HepG2 (cell line): ENCODE measurements around the gene HSPA1L. TPM values are rescaled to one million over a fixed set of nuclear protein-coding genes. Genes with fewer than 3 reads are reported as not detected.

ENCODE experiments used
- ATAC-seq: fragments of 200-7000 bp; cut with Tn5 transposase; 3 replicates; pipeline ENCODE4 v1.9.1; 2020; ENCODE audit warnings: mild to moderate bottlenecking, moderate library complexity
- BruUV-seq: library from RNA; stranded (reverse); fragments of 400-500 nt; replicated peaks from 2 replicates; lab custom pipeline; 2021; lab: Mats Ljungman, UMichigan
- CTCF ChIA-PET: fragments of 300-600 bp; formaldehyde crosslinking; extraction: SDS; loops from one replicate; lab custom pipeline; 2021; ENCODE audit warnings: low total read pairs, inconsistent platforms, low intra/inter-chr PET ratio; lab: Yijun Ruan, JAX
- POLR2A ChIA-PET: fragments of 350-600 bp; sonication (Branson Sonifier 250); formaldehyde crosslinking; loops from one replicate; lab custom pipeline; 2020; ENCODE audit warnings: antibody characterized with exemption, inconsistent platforms; lab: Yijun Ruan, JAX
- DNase-seq: peaks from one replicate; pipeline ENCODE4 v3.0.0-alpha.2; 2015; ENCODE audit warnings: low spot score
- FAIRE-seq: peaks from 3 replicates; lab custom pipeline; 2011; peaks lifted over from hg19 to GRCh38; lab: Jason Lieb, UNC
- H2AFZ ChIP-seq: one replicate; pipeline ENCODE4 v1.6.1; 2011; ENCODE audit warnings: low read length, inconsistent platforms
- H3K27ac ChIP-seq: fragments of 300-600 bp; 3 replicates; pipeline ENCODE4 v1.8.0; 2011; ENCODE audit warnings: mixed run types, mild to moderate bottlenecking, mixed read lengths, low read length, inconsistent platforms; ENCODE audit not compliant: insufficient read depth; ENCODE audit errors: extremely low read length
- H3K27me3 ChIP-seq, 2 experiments: fragments of 200-600 bp in 1 of 2; 2 replicates in 1 of 2; 3 replicates in 1 of 2; pipeline versions ENCODE4 v1.6.0 to v1.8.0; 2011; ENCODE audit warnings: low read length in 2 of 2, mild to moderate bottlenecking in 2 of 2, moderate library complexity in 2 of 2, inconsistent platforms in 1 of 2; ENCODE audit not compliant: insufficient read depth in 2 of 2, control insufficient read depth in 1 of 2
- H3K36me3 ChIP-seq, 2 experiments: fragments of 200-600 bp in 1 of 2; replicated peaks in 1 of 2; 2 replicates in 1 of 2; 3 replicates in 1 of 2; pipeline versions ENCODE4 v1.5.1 to v1.8.0; 2011; ENCODE audit warnings: low read length in 2 of 2, inconsistent platforms in 1 of 2; ENCODE audit not compliant: insufficient read depth in 2 of 2, control insufficient read depth in 1 of 2
- H3K4me1 ChIP-seq: 2 replicates; pipeline ENCODE4 v1.5.1; 2012; ENCODE audit warnings: low read length, inconsistent platforms; ENCODE audit not compliant: insufficient read depth
- H3K4me2 ChIP-seq: 2 replicates; pipeline ENCODE4 v1.6.0; 2011; ENCODE audit warnings: low read depth, low read length, inconsistent platforms
- H3K4me3 ChIP-seq, 3 experiments: fragments of 200-600 bp in 1 of 3; sonication (generic), shearing (Covaris generic) in 1 of 3; replicated peaks in 1 of 3; 2 replicates each; pipeline ENCODE4 v1.5.1; 2011 to 2016; ENCODE audit warnings: low read length in 3 of 3, inconsistent platforms in 2 of 3, low read depth in 2 of 3, mild to moderate bottlenecking in 2 of 3, control low read depth in 1 of 3, mixed read lengths in 1 of 3; ENCODE audit not compliant: insufficient read depth in 1 of 3
- H3K79me2 ChIP-seq: one replicate; pipeline ENCODE4 v1.6.1; 2011; ENCODE audit warnings: low read length, inconsistent platforms; ENCODE audit not compliant: insufficient read depth
- H3K9ac ChIP-seq: 2 replicates; pipeline ENCODE4 v1.6.0; 2011; ENCODE audit warnings: mild to moderate bottlenecking, low read depth, low read length, inconsistent platforms; ENCODE audit not compliant: insufficient read depth
- H3K9me3 ChIP-seq: 2 replicates; pipeline ENCODE4 v1.5.1; 2012; ENCODE audit warnings: mild to moderate bottlenecking, low read length
- H4K20me1 ChIP-seq: 2 replicates; pipeline ENCODE4 v1.6.0; 2011; ENCODE audit warnings: inconsistent platforms, mild to moderate bottlenecking, low read length, moderate library complexity; ENCODE audit not compliant: insufficient read depth
- HES4 ChIP-seq: sonication (generic); formaldehyde crosslinking; IDR thresholded peaks from 2 replicates; pipeline ENCODE4 v1.9.0; 2021; ENCODE audit warnings: mild to moderate bottlenecking, missing genetic modification reagents, borderline replicate concordance
- HMG20B ChIP-seq: conservative IDR thresholded peaks from 2 replicates; pipeline ENCODE4 v1.6.1; 2016; ENCODE audit warnings: missing genetic modification reagents, missing compliant biosample characterization
- HNF1A ChIP-seq, 2 experiments: sonication (generic) in 1 of 2; formaldehyde crosslinking in 1 of 2; IDR thresholded peaks; 2 replicates each; pipeline versions ENCODE4 v1.4.0 to v1.6.1; 2016 to 2020; ENCODE audit warnings: borderline replicate concordance in 1 of 2, low read depth in 1 of 2, mild to moderate bottlenecking in 1 of 2, missing genetic modification reagents in 1 of 2
- NR2F1 ChIP-seq, 2 experiments: fragments of 450-650 bp in 1 of 2; formaldehyde crosslinking in 1 of 2; IDR thresholded peaks; 2 replicates each; pipeline versions ENCODE4 v1.5.0 to v1.6.1; 2016 to 2020; ENCODE audit warnings: mild to moderate bottlenecking in 1 of 2, missing compliant biosample characterization in 1 of 2, missing genetic modification reagents in 1 of 2, moderate library complexity in 1 of 2
- PAXIP1 ChIP-seq: sonication (generic); formaldehyde crosslinking; conservative IDR thresholded peaks from 2 replicates; pipeline ENCODE4 v1.4.0; 2020; ENCODE audit warnings: mild to moderate bottlenecking, missing genetic modification reagents, moderate library complexity
- SIN3A ChIP-seq: IDR thresholded peaks from 2 replicates; pipeline ENCODE4 v1.6.1; 2011; ENCODE audit warnings: low read depth, mild to moderate bottlenecking, control low read depth, low read length, borderline replicate concordance
- TAF1 ChIP-seq: sonication (generic); formaldehyde crosslinking; IDR thresholded peaks from 2 replicates; pipeline ENCODE4 v1.4.0; 2020; ENCODE audit warnings: missing genetic modification reagents
- ZNF333 ChIP-seq: sonication (generic); formaldehyde crosslinking; IDR thresholded peaks from 2 replicates; pipeline ENCODE4 v1.4.0; 2020; ENCODE audit warnings: mild to moderate bottlenecking, missing genetic modification reagents, borderline replicate concordance
- ZNF549 ChIP-seq: sonication (generic); formaldehyde crosslinking; IDR thresholded peaks from 2 replicates; pipeline ENCODE4 v1.5.0; 2020; ENCODE audit warnings: missing genetic modification reagents
- WGBS: methylation state at CpG from one replicate; pipeline ENCODE4 v1.1.6; 2017; ENCODE audit warnings: low lambda C conversion rate; 5-methylcytosine and 5-hydroxymethylcytosine counted together
- in situ Hi-C: cut with HindIII; loops from 2 replicates; pipeline ENCODE4 v1.10.0; 2017; ENCODE audit warnings: low pct_unique_long_range_greater_than_20kb; ENCODE audit not compliant: extremely low pct_ligation_motif_present
- intact Hi-C: fragments of 100-400 bp; cut with micrococcal nuclease; formaldehyde crosslinking; loops from one replicate; pipeline ENCODE4 v1.10.0; 2022; ENCODE audit not compliant: unreplicated experiment
- polyA plus RNA-seq, 8 experiments: library from polyadenylated mRNA; depleted of rRNA in 3 of 8; stranded (reverse) in 7 of 8; unstranded in 1 of 8; fragments of >200 nt; fragmentation: Illumina TruSeq in 4 of 8; extraction: Trizol in 4 of 8; gene quantifications; 2 replicates each; pipeline versions ENCODE4 v1.2.1 to v1.2.3, GENCODE V29; 2011 to 2016; ENCODE audit warnings: low read depth in 4 of 8, missing spikeins in 1 of 8, mixed read lengths in 1 of 8; ENCODE audit not compliant: insufficient read depth in 1 of 8
- total RNA-seq, 5 experiments: library from RNA; depleted of rRNA; stranded (reverse); fragments of >200 nt; fragmentation: Illumina TruSeq; extraction: Trizol; gene quantifications; 2 replicates each; pipeline ENCODE4 v1.2.3, GENCODE V29; 2016; ENCODE audit warnings: low read depth in 1 of 5

Gene HSPA1L
- total and polyA plus RNA-seq, 2 of the 13 experiments (the other 11 are each of a cell fraction or from before 2014, with no cell fraction given): 0.55 to 1.0 TPM

- ATAC-seq (no peak), DNase-seq (no peak), FAIRE-seq (no peak)
- H3K27ac ChIP-seq: no peak overlapping the region
- no peaks in the 10 kb centered on the region for H3K9me3 ChIP-seq
- H4K20me1 ChIP-seq: no peaks in the 10 kb centered on the region
- peak overlapping the region; percentile 90 for H3K4me2 ChIP-seq
- BruUV-seq: no TSS peak
- H3K4me1 ChIP-seq: peaks cover 57% of the 10 kb centered on the region
- peak overlapping the region; percentile 46 to 74 (median 56); a peak in 4 of 6 replicates for H3K4me3 ChIP-seq
- H3K79me2 ChIP-seq: no peaks in the 10 kb centered on the region
- ChIA-PET CTCF (no interaction called here), POLR2A (interaction anchor here (0.9 to 2.3 kb wide), 23 partner anchors 10 to 156 kb away, joined by 3 to 172 read pairs (median 7); partner anchors contain the start of genes ABHD16A, APOM, BAG6 and CLIC1)
- H3K9ac ChIP-seq: peak overlapping the region; percentile 66
- H2AFZ ChIP-seq: no peak overlapping the region
- intact Hi-C loops (no loop called here), in situ Hi-C loops (loop anchor here (5.0 kb wide), 2 partner anchors 33 to 83 kb away; partner anchors contain the start of gene LY6G5C)
- H3K36me3 ChIP-seq: peaks cover 0 to 1% of the 10 kb centered on the region in 2 experiments; a peak in 2 of 5 replicates
- TF ChIP-seq ZNF333 (CRISPR knock-in tag) (0 out of 2 replicates have a peak, but pooled peaks have one; percentile 7), ZNF549 (CRISPR knock-in tag) (no peak), TAF1 (CRISPR knock-in tag) (no peak), HNF1A (IDR thresholded peaks at IDR 0.05; ENCODE audit: low read depth) (no peak), HNF1A (CRISPR knock-in tag; IDR thresholded peaks at IDR 0.05; ENCODE audit: borderline replicate concordance) (no peak), PAXIP1 (CRISPR knock-in tag) (0 out of 2 replicates have a peak, but pooled peaks have one; percentile 0), HES4 (no peak), SIN3A (no peak), HMG20B (CRISPR knock-in tag) (no peak), NR2F1 (CRISPR knock-in tag; IDR thresholded peaks at IDR 0.05) (no peak)
- WGBS: 88% methylated on average over 9 of the region's 9 CpGs
- H3K27me3 ChIP-seq: no peaks in the 10 kb centered on the region
Measured at GRCh38 chr6:31765559-31765909, 49.5 kb downstream of the HSPA1L start.
